HG02571 (cell line): ENCODE results near the gene E2F6.
"Not testable (repeated sequence)": the region's sequence is repeated elsewhere in the genome, so short reads cannot be mapped to it uniquely, and the experiment has no call there.

Experiments
- ATAC-seq: cut with Tn5 transposase; IDR thresholded peaks from one replicate; pipeline ENCODE4 v1.9.1; 2021; ENCODE audit warnings: mild to moderate bottlenecking, moderate library complexity; ENCODE audit not compliant: unreplicated experiment

The E2F6 gene

GRCh38 chr2:11416186-11416585 lies 49.8 kb downstream of the E2F6 start:
- no peak for ATAC-seq

- ATAC-seq: no peak
Measured at GRCh38 chr2:11414372-11415124, 51.4 kb downstream of the E2F6 start.

GRCh38 chr2:11412449-11412810 lies 53.5 kb downstream of the E2F6 start:
- ATAC-seq: no peak

GRCh38 chr2:11411768-11412448 lies 54.1 kb downstream of the E2F6 start:
- ATAC-seq: no peak

- ATAC-seq: no peak
Measured at GRCh38 chr2:11411244-11411643, 54.7 kb downstream of the E2F6 start.

GRCh38 chr2:11410101-11410500 lies 55.9 kb downstream of the E2F6 start:
- ATAC-seq: no peak

GRCh38 chr2:11409572-11409959 lies 56.4 kb downstream of the E2F6 start:
- ATAC-seq: no peak

GRCh38 chr2:11408959-11409571 lies 56.9 kb downstream of the E2F6 start:
- ATAC-seq: no peak

- ATAC-seq: no peak
Measured at GRCh38 chr2:11407413-11407812, 58.5 kb downstream of the E2F6 start.

- ATAC-seq: no peak
Measured at GRCh38 chr2:11406958-11407381, 59.0 kb downstream of the E2F6 start.

- ATAC-seq: no peak
Measured at GRCh38 chr2:11406267-11406957, 59.5 kb downstream of the E2F6 start.

- no peak for ATAC-seq
Measured at GRCh38 chr2:11405599-11406266, 60.2 kb downstream of the E2F6 start.

GRCh38 chr2:11405074-11405406 lies 60.9 kb downstream of the E2F6 start:
- not testable (repeated sequence) for ATAC-seq

GRCh38 chr2:11404376-11405073 lies 61.4 kb downstream of the E2F6 start:
- no peak for ATAC-seq

- no peak for ATAC-seq
Measured at GRCh38 chr2:11402436-11402835, 63.5 kb downstream of the E2F6 start.

- no peak for ATAC-seq
Measured at GRCh38 chr2:11399438-11399762, 66.6 kb downstream of the E2F6 start.

- ATAC-seq: no peak
Measured at GRCh38 chr2:11398750-11399437, 67.1 kb downstream of the E2F6 start.

GRCh38 chr2:11397513-11397912 lies 68.4 kb downstream of the E2F6 start:
- ATAC-seq: no peak

- no peak for ATAC-seq
Measured at GRCh38 chr2:11396467-11397445, 69.2 kb downstream of the E2F6 start.
